HG02678 (cell line): ENCODE data around the gene NEB.
"Not testable (repeated sequence)": the region's sequence is repeated elsewhere in the genome, so short reads cannot be mapped to it uniquely, and the experiment has no call there.

Experiments
- ATAC-seq: cut with Tn5 transposase; IDR thresholded peaks from one replicate; pipeline ENCODE4 v1.9.1; 2021; ENCODE audit warnings: mild to moderate bottlenecking, moderate library complexity; ENCODE audit not compliant: unreplicated experiment

NEB gene

DNA sequence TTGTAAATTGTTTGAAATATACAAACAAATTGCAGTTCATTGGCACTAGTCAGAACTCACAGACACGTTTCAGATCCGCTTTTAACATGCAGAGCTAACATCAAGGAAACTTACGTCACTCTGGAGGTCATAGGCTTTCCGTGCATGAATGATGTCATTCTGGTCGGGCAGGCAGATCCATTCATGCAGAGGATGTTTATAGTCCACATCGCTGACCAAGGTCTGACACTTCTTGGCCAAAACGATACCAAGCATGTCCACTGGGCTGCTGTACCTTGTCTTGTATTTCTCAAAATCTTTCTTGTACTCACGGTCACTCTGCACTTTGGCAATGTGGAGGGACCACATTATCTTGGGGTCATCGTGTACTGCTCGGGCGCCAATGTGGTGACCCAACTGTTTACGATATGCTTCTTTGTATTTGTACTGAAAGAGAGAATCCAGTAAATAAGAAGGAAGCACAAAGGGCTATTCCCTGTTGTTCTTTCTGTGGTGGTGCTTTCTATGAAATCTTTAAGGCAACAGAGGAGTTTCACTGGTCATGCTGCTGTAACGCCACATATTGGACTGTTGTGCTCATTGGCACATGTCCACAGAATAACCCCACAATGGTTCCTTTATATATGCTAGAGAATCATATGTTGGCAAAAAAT is 114.8 kb downstream of the NEB start:
- ATAC-seq = no peak

DNA sequence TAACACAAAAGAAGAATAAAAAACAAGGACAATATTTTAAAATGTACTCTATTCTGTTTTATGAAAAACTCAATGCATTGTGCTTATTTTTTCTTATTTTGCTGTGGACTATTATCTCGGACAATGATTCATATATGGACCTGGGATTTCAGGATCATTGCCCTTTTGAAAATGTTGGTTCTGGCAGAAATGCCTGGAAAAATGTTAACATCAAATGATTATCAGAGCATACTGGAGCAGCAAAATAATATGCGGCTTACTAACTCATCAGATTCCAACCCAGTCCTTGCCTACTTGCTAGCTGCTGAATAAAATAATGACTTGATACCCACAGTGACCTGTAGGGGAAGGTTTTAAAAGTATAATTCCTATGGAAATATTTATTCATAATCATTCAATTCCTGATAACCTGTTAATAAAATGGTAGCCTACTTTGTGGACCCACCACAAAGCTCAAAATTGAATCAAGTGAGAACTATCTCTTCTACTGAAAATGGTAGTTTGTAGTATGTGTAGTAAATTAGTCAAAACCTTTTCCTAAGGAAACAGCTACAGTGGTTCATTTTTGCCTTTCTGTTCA is 117.4 kb downstream of the NEB start:
- no peak for ATAC-seq

DNA sequence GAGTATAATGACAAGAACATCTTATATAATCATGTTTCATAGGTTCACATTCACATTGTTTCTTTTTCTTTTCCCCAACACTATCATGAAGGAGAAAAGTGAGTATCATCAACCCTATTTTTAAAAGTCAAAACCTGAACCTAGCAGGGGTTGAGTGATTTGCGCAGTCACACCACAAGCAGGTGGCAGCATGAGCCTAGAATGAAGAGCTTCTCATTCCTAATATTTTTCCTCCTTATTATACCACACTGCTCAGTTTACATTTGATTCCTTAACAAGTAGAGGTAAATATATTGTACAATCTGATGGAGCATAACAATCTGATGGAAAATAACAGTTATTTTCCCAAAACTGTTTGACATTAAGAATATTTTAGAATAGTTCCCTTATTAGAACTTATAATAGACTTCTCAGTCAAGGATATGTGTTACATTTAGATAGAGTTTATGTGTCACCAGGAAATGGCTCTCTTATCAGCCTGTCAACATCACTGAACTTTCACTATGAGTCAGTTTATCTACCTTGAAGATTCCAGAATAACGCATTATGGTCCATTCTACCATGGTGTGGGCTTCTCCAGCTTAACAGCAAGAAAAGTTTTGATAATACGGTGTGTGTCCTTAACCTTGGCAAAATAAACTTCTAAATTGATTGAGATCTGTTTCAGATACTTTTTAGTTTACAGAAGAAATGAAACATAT is 119.5 kb downstream of the NEB start:
- no peak for ATAC-seq

DNA sequence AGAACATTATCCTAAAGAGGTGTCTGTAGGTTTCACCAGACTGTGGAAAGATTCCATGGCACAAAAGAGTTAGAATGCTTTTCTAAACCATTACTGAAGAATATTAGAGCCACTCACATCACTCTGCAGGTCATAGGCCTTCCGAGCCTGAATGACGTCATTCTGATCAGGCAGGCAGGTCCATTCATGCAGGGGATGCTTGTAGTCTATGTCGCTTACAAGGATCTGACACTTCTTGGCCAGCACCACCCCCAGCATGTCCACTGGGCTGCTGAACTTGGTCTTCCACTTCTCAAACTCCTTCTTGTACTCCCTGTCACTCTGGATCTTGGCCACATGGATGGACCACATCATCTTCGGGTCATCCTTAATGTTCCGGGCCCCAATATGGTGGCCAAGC is 120.1 kb downstream of the NEB start:
- no peak for ATAC-seq

DNA sequence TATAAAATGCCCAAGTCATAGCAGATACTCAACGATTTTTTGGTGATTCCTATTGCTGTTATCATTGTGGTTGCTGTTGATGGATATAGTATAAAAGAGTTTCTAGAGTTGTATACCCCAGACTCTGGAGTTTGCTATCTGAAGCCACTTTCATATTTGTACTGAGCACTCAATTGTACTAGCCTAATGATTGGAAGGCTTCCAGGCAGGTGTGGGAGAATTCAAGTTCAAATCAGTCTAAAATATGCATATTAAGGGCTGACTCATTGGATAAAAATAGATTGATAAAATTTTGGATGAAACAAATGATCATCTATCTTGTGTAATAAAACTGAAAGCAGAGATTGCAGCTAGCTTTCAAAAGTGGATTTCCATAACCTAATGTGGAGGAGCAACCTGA is 122.9 kb downstream of the NEB start:
- ATAC-seq = no peak

DNA sequence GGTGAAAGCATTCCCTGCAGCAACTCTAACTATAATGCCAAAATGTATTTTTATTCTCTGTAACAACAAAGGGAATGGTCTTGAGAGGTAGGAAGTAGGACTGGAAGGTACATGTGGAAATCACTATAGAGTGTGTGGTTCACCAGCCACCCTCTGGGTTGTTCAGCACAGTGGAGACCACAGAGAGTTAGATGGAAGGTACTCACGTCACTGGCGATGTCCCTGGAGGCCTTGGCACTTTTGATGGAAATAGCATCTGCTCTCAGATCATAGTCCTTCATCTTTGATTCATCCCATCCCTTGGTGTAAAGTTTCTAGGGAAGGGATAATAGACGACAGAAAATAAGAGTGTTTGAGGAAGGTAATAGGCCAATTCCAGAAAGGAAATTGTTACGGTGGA is 124.0 kb downstream of the NEB start:
- ATAC-seq = no peak

DNA sequence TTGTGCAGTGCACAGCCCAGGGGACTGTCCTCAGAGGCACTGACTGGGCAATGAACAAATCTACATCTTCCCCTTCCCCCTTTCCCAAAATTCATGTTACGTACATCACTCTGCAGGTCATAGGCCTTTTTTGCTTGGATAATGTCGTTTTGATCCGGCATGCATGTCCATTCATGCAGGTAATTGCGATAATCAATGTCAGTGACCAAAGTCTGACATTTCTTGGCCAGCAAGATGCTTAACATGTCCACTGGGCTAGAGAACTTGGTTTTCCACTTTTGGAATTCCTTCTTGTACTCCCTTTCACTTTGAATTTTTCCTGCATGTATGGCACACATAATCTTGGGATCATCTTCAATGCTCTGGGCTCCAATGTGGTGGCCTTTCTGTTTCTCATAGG is 124.6 kb downstream of the NEB start:
- ATAC-seq = no peak

DNA sequence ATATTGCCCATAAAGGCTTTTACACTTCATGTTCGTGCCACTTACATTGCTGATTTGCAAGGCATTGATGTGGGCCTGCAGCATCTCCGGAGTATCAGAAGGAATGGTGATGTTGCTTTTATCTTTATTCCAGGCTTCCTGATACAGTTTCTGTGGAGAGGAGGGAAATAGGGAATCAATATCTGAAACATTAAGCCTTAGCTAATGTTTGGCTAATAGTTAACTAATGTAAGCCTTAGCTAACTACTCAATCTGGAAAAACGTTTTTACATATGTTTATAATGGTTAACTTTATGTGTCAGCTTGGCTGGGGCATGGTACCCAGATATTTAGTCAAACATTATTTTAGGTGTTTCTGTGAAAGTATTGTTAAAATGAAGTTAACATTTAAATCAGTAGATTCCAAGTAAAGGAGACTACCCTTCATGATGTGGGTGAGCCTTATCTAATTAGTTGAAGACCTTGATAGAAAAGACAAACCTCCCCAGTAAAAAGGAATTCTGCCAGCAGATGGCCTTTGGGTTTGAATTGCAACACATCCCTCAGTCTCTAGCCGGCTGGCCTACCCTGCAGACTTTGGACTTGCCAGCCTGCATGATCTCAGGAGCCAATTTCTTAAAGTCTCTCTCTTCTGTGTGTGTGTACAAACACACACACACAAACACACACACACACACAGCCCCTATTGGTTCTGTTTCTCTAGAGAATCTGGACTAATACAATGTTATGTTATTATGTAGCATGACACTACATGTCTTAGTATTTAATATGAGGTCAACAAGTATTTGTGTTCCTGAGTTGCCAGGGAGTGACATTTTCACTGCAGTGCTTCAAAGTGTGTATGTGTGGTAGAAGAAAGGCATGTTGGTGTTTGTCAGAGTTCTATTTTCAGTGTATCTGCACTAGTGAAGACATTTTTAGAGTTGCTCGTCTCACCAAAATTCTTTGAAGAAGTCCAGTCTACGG is 126.5 kb downstream of the NEB start:
- ATAC-seq = not testable (repeated sequence)

DNA sequence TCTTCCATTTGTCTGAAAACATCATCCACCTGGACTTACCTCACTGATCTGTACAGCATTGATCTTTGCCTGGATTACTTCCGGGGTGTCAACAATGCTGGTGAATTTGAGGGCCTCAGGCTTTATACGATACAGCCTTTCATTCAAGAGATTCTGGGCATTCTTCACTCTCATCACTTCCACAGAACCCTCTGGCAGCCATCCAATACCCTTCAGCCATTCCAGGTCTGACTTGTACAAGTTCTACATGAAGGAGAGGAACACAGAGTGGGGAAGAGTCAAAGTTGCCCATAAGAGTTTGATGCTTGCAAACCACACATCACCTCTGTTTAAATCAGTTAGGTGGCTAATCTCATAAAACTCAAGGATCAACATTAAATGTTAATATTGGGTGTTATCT is 130.7 kb downstream of the NEB start:
- not testable (repeated sequence) for ATAC-seq

DNA sequence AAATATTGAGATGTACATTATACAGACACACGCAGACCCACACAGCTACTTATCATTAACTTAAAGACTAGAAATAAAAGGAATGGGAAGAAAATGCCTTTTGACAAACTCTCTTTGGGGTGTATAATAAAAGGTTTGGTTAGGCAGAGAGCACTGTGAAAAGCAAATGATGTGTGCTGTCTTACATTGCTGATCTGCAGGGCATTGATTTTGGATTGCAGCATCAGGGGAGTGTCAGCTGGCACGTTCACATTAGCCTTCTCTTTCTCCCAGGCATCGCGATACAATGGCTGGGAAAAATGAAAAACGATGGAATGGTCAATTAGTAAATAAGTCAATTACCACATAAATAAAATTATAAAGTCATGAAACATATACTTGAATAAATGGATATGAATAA is 131.9 kb downstream of the NEB start:
- not testable (repeated sequence) for ATAC-seq

DNA sequence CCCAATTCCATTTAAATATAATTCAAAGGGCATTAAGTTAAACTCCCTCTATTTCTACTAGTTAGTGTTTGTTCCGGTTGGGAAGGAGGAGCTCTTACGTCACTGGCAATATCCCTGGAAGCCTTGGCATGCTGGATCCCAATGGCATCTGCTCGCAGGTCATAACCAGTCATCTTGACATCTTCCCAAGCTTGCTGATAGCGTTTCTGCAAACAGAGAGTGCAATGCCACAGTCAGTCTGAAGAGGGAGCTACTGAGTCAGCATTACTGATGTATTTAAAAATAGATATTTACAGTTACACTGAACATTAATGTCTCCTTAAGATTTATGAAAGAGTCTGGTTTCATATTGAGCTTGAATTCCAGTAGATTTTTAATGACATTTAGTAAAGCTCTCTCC is 132.5 kb downstream of the NEB start:
- not testable (repeated sequence) for ATAC-seq

DNA sequence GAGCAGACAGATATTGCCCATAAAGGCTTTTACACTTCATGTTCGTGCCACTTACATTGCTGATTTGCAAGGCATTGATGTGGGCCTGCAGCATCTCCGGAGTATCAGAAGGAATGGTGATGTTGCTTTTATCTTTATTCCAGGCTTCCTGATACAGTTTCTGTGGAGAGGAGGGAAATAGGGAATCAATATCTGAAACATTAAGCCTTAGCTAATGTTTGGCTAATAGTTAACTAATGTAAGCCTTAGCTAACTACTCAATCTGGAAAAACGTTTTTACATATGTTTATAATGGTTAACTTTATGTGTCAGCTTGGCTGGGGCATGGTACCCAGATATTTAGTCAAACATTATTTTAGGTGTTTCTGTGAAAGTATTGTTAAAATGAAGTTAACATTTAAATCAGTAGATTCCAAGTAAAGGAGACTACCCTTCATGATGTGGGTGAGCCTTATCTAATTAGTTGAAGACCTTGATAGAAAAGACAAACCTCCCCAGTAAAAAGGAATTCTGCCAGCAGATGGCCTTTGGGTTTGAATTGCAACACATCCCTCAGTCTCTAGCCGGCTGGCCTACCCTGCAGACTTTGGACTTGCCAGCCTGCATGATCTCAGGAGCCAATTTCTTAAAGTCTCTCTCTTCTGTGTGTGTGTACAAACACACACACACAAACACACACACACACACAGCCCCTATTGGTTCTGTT is 137.2 kb downstream of the NEB start:
- not testable (repeated sequence) for ATAC-seq

DNA sequence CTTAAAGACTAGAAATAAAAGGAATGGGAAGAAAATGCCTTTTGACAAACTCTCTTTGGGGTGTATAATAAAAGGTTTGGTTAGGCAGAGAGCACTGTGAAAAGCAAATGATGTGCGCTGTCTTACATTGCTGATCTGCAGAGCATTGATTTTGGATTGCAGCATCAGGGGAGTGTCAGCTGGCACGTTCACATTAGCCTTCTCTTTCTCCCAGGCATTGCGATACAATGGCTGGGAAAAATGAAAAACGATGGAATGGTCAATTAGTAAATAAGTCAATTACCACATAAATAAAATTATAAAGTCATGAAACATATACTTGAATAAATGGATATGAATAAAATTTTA is 142.4 kb downstream of the NEB start:
- not testable (repeated sequence) for ATAC-seq

DNA sequence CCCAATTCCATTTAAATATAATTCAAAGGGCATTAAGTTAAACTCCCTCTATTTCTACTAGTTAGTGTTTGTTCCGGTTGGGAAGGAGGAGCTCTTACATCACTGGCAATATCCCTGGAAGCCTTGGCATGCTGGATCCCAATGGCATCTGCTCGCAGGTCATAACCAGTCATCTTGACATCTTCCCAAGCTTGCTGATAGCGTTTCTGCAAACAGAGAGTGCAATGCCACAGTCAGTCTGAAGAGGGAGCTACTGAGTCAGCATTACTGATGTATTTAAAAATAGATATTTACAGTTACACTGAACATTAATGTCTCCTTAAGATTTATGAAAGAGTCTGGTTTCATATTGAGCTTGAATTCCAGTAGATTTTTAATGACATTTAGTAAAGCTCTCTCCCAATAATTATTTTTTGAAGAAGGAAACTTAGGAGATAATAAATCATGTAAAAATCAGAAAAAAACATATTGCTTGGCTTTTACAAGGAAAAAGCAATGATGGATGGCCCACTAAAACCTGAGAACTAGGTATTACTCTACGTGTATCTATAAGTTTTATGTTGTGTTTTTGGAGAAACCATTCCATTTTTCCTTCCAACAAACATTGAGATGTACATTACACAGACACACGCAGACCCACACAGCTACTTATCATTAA is 142.9 kb downstream of the NEB start:
- ATAC-seq = not testable (repeated sequence)

DNA sequence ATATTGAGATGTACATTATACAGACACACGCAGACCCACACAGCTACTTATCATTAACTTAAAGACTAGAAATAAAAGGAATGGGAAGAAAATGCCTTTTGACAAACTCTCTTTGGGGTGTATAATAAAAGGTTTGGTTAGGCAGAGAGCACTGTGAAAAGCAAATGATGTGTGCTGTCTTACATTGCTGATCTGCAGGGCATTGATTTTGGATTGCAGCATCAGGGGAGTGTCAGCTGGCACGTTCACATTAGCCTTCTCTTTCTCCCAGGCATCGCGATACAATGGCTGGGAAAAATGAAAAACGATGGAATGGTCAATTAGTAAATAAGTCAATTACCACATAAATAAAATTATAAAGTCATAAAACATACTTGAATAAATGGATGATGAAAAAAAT is 153.0 kb downstream of the NEB start:
- ATAC-seq = not testable (repeated sequence)

DNA sequence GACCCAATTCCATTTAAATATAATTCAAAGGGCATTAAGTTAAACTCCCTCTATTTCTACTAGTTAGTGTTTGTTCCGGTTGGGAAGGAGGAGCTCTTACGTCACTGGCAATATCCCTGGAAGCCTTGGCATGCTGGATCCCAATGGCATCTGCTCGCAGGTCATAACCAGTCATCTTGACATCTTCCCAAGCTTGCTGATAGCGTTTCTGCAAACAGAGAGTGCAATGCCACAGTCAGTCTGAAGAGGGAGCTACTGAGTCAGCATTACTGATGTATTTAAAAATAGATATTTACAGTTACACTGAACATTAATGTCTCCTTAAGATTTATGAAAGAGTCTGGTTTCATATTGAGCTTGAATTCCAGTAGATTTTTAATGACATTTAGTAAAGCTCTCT is 153.6 kb downstream of the NEB start:
- ATAC-seq = not testable (repeated sequence)

DNA sequence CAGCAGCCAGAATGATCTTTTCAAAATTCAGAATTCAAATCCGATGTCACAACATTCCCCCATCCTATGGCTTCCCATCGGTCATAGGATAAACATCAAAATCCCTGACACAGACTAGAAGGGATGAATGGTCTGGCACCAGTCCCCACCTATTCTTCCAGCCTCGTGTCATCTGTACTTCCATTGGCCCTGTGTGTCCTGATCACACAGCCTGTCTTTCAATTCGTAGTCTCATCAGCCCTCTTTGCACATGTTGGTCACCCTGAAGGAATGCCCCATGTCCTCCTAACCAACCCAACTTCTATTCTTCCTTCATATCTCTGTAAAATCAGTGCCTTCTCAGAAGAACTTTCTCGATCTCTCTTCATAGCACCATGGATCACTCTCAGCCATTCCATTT is 157.2 kb downstream of the NEB start:
- no peak for ATAC-seq

DNA sequence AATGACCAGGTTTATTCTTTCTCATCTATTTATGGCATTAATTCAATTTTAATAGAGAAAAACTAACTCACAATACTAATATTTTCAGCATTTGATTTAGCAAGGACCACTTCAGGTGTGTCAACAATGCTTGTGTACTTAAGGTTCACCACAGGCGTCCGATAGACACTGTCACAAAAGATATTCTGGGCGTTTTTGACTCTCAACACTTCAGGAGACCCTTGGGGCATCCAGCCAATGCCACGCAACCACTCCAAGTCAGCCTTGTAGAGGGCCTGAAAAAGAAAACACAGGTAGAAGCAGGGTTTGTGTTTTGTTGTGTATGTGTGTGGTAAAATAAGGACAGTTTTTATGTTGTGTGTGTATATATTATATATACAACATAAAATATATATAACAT is 158.2 kb downstream of the NEB start:
- no peak for ATAC-seq

DNA sequence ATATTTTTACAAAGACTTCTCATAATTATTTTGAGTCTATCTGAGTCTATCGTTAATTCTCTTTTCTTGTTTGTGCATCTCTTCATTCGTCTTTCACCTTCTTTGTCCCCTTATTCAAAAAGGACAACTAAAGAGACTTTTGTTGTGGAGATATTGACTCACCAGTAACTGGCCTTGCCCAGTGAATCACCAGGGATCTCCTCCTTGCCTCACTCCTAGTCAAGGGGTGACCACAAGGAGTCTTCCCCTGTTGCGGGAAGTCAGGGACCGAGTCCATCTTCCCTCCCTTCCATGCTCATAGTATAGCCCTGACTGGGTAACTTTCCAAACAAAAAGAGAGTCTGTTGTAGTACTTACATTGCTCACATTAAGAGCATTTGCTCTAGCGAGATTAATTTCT is 158.9 kb downstream of the NEB start:
- ATAC-seq = no peak

DNA sequence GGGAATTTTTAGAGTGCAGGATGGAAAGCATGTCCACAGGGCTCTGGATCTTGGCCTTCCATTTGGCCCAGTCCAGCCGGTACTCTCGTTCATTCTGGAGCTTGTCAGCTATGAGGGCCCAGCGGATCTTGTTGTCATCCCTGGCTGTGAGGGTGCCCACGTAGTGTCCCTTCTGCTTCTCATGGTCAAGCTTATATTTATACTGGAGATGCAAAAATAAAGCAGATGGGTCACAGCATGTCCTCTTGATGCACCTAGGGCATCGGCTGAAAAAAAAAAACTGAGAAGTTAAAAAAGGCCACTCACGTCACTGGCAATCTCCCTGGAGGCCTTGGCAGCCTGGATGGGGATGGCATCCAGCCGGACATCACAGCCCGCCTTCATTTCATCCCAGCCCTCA is 164.1 kb downstream of the NEB start:
- no peak for ATAC-seq
